ENCODE measurements around the gene AURKAIP1. TPM values are rescaled to one million over a fixed set of nuclear protein-coding genes. Genes with fewer than 3 reads are reported as not detected.

Gene AURKAIP1
- total RNA-seq, 1 experiment from 2014 or later = 196 TPM

- Histone ChIP-seq H3K23ac (ENCODE audit: insufficient read length, low read depth, low read length) (no peak overlapping the region), H4K91ac (ENCODE audit: insufficient read length, low read depth, low read length) (no peak overlapping the region), H3K56ac (ENCODE audit: insufficient read length, low read depth, low read length) (no peak overlapping the region), H3K14ac (ENCODE audit: insufficient read depth, low read length) (no peak overlapping the region), H3K9ac (ENCODE audit: extremely low read depth, insufficient read length, low read length) (no peak overlapping the region), H3K79me2 (ENCODE audit: insufficient read depth, low read length) (peaks cover 3% of the 10 kb centered on the region; the same call in 1 of the 2 replicates), H3K4ac (ENCODE audit: low read depth, low read length) (no peak overlapping the region), H2BK120ac (ENCODE audit: low read depth, low read length, poor library complexity, severe bottlenecking) (no peak overlapping the region), H4K5ac (ENCODE audit: insufficient read length, low read depth, low read length) (no peak overlapping the region), H4K8ac (replicated peaks; ENCODE audit: insufficient read length, low read depth, low read length) (no peak overlapping the region), H3K9me3 (ENCODE audit: control insufficient read depth, low read depth, low read length) (no peaks in the 10 kb centered on the region), H3K27ac (ENCODE audit: insufficient read length, low read depth, low read length) (no peak overlapping the region), H3K4me1 (ENCODE audit: insufficient read depth, low read length) (no peaks in the 10 kb centered on the region; the same call in 1 of the 2 replicates), H2BK20ac (ENCODE audit: low read depth, low read length, poor library complexity, severe bottlenecking) (no peak overlapping the region), H2AK5ac (ENCODE audit: insufficient read length, low read length) (no peak overlapping the region), H3K79me1 (ENCODE audit: insufficient read depth, low read depth, low read length, poor library complexity, severe bottlenecking) (peaks cover 13% of the 10 kb centered on the region), H3K27me3 (ENCODE audit: insufficient read depth, low read length) (no peaks in the 10 kb centered on the region), H2BK5ac (ENCODE audit: insufficient read length, low read length) (no peak overlapping the region), H2BK12ac (ENCODE audit: insufficient read length, low read depth, low read length) (no peak overlapping the region), H3T11ph (ENCODE audit: low read length) (no peak overlapping the region), H2BK15ac (ENCODE audit: low read depth, low read length) (no peak overlapping the region), H3K18ac (ENCODE audit: insufficient read length, low read depth, low read length) (no peak overlapping the region), H3K4me2 (ENCODE audit: insufficient read depth, insufficient read length, low read length) (no peak overlapping the region), H3K23me2 (ENCODE audit: insufficient read length, low read depth, low read length, poor library complexity, severe bottlenecking) (peaks cover 9% of the 10 kb centered on the region), H4K20me1 (ENCODE audit: control insufficient read depth, insufficient read depth, insufficient read length) (peaks cover 3% of the 10 kb centered on the region), H2AFZ (ENCODE audit: low read length) (no peak overlapping the region)
- no peak for TF ChIP-seq CTCF (conservative IDR thresholded peaks at IDR 0.05)
- no CpG with 5 or more reads among the region's 16 CpGs for WGBS (ENCODE audit: extremely low coverage, insufficient read length, low lambda C conversion rate)
- no peak for DNase-seq
- Mint-ChIP-seq H3K9me3 (peaks cover 0 to 8% of the 10 kb centered on the region in 2 experiments; a peak in 3 of 5 replicates), H3K4me1 (peaks cover 6 to 15% of the 10 kb centered on the region in 2 experiments), H3K27ac (no peak overlapping the region), H3K36me3 (ENCODE audit: insufficient read depth in 1 of 3, low read depth in 3 of 3) (peaks cover 17 to 19% (median 18%) of the 10 kb centered on the region in 3 experiments), H3K4me3 (no peak overlapping the region), H3K27me3 (ENCODE audit: low read depth) (no peaks in the 10 kb centered on the region)
Measured at GRCh38 chr1:1345384-1345783, 29.6 kb downstream of the AURKAIP1 start.

Measured in H9 (cell line).